CD4-positive, alpha-beta T cell treated with Interferon alpha-2 for 1 hour (primary cell): Measurements from ENCODE around the gene TICRR.
"Not testable (repeated sequence)": the region's sequence is repeated elsewhere in the genome, so short reads cannot be mapped to it uniquely, and the experiment has no call there.

ENCODE experiments used
- DNase-seq, 2 donors: peaks; one replicate each; pipeline ENCODE4 v3.0.0-alpha.2; 2020 to 2022

The TICRR gene

GRCh38 chr15:89575146-89575655, at the start of gene TICRR:
Gene TICRR, plus strand, starts transcription at chr15:89575469. Its CDS starts 118 bp downstream, at chr15:89575587.
- peak; percentile 98 for DNase-seq

GRCh38 chr15:89526181-89526580, 49.1 kb upstream of the TICRR start:
- DNase-seq: no peak

- DNase-seq: no peak
These were observed 48.4 kb upstream of the TICRR start for GRCh38 chr15:89526601-89527441.

- DNase-seq: no peak
These were observed 46.4 kb upstream of the TICRR start for GRCh38 chr15:89528757-89529352.

GRCh38 chr15:89530976-89531375, 44.3 kb upstream of the TICRR start:
- no peak for DNase-seq

GRCh38 chr15:89531796-89532537, 43.3 kb upstream of the TICRR start:
- DNase-seq: no peak

- no peak for DNase-seq
These were observed 41.3 kb upstream of the TICRR start for GRCh38 chr15:89533861-89534544.

GRCh38 chr15:89539027-89539426, 36.2 kb upstream of the TICRR start:
- DNase-seq: no peak

GRCh38 chr15:89542369-89542768, 32.9 kb upstream of the TICRR start:
- no peak for DNase-seq

GRCh38 chr15:89543389-89543788, 31.9 kb upstream of the TICRR start:
- no peak for DNase-seq

- not testable (repeated sequence) for DNase-seq
These were observed 26.1 kb upstream of the TICRR start for GRCh38 chr15:89549138-89549537.

- no peak for DNase-seq
These were observed 24.8 kb upstream of the TICRR start for GRCh38 chr15:89550427-89550826.

- DNase-seq: no peak
These were observed 23.7 kb upstream of the TICRR start for GRCh38 chr15:89551550-89551949.

GRCh38 chr15:89553632-89554031, 21.6 kb upstream of the TICRR start:
- DNase-seq: no peak

- no peak for DNase-seq
These were observed 21.0 kb upstream of the TICRR start for GRCh38 chr15:89554247-89554646.

- DNase-seq: no peak
These were observed 19.5 kb upstream of the TICRR start for GRCh38 chr15:89555768-89556167.

GRCh38 chr15:89556413-89557262, 18.6 kb upstream of the TICRR start:
- DNase-seq: peak; percentile 8 to 50

- no peak for DNase-seq
These were observed 15.5 kb upstream of the TICRR start for GRCh38 chr15:89559769-89560264.

- no peak for DNase-seq
These were observed 9.1 kb upstream of the TICRR start for GRCh38 chr15:89566181-89566580.

GRCh38 chr15:89566621-89567294, 8.5 kb upstream of the TICRR start:
- no peak for DNase-seq
